Keratinocyte (primary cell): Measurements from ENCODE around the gene ITSN1. TPM values are rescaled to one million over a fixed set of nuclear protein-coding genes. Genes with fewer than 3 reads are reported as not detected.

ENCODE experiments used
- DNase-seq: peaks from one replicate; pipeline ENCODE4 v3.0.0-alpha.2; 2011; ENCODE audit warnings: low read depth, missing footprints, low spot score
- FAIRE-seq: peaks from 2 replicates; lab custom pipeline; 2011; peaks lifted over from hg19 to GRCh38; lab: Jason Lieb, UNC
- H2AFZ ChIP-seq: 2 replicates; pipeline ENCODE4 v1.6.0; 2012; ENCODE audit warnings: low read length, control low read depth, inconsistent platforms; ENCODE audit not compliant: control insufficient read depth
- H3K27ac ChIP-seq: 2 replicates; pipeline ENCODE4 v1.5.1; 2011; ENCODE audit warnings: low read length; ENCODE audit not compliant: control insufficient read depth, insufficient read depth
- H3K27me3 ChIP-seq: 3 replicates; pipeline ENCODE4 v1.6.0; 2011; ENCODE audit warnings: low read length; ENCODE audit not compliant: control insufficient read depth, insufficient read depth; ENCODE audit errors: extremely low read depth
- H3K36me3 ChIP-seq, 2 experiments: 2 replicates in 1 of 2; 3 replicates in 1 of 2; pipeline ENCODE4 v1.5.1; 2011; ENCODE audit warnings: low read length in 2 of 2, mild to moderate bottlenecking in 1 of 2; ENCODE audit not compliant: control insufficient read depth in 2 of 2, insufficient read depth in 2 of 2; ENCODE audit errors: extremely low read depth in 1 of 2
- H3K4me1 ChIP-seq: 3 replicates; pipeline ENCODE4 v1.5.1; 2011; ENCODE audit warnings: low read length; ENCODE audit not compliant: control insufficient read depth, insufficient read depth; ENCODE audit errors: extremely low read depth
- H3K4me2 ChIP-seq: 3 replicates; pipeline ENCODE4 v1.6.0; 2011; ENCODE audit warnings: low read depth, low read length; ENCODE audit not compliant: control insufficient read depth, insufficient read depth; ENCODE audit errors: extremely low read depth
- H3K4me3 ChIP-seq, 3 experiments: fragments of 200-600 bp in 1 of 3; sonication (generic) in 1 of 3; 2 replicates in 2 of 3; 3 replicates in 1 of 3; pipeline ENCODE4 v1.5.1; 2011 to 2016; ENCODE audit warnings: low read length in 3 of 3, mild to moderate bottlenecking in 3 of 3, control low read depth in 2 of 3, inconsistent platforms in 1 of 3, low read depth in 1 of 3, mixed read lengths in 1 of 3, mixed run types in 1 of 3, moderate library complexity in 1 of 3; ENCODE audit not compliant: control insufficient read depth in 2 of 3, insufficient read depth in 2 of 3; ENCODE audit errors: extremely low read depth in 1 of 3
- H3K79me2 ChIP-seq: 2 replicates; pipeline ENCODE4 v1.6.0; 2012; ENCODE audit warnings: low read length; ENCODE audit not compliant: control insufficient read depth, insufficient read depth
- H3K9ac ChIP-seq: 3 replicates; pipeline ENCODE4 v1.6.0; 2011; ENCODE audit warnings: low read length; ENCODE audit not compliant: control insufficient read depth, insufficient read depth; ENCODE audit errors: extremely low read depth
- H3K9me1 ChIP-seq: 3 replicates; pipeline ENCODE4 v1.6.0; 2011; ENCODE audit warnings: low read length; ENCODE audit not compliant: control insufficient read depth, insufficient read depth; ENCODE audit errors: extremely low read depth
- H3K9me3 ChIP-seq: 2 replicates; pipeline ENCODE4 v1.5.1; 2012; ENCODE audit warnings: low read depth, low read length; ENCODE audit not compliant: control insufficient read depth
- H4K20me1 ChIP-seq: 3 replicates; pipeline ENCODE4 v1.6.0; 2011; ENCODE audit warnings: low read length; ENCODE audit not compliant: control insufficient read depth, insufficient read depth; ENCODE audit errors: extremely low read depth
- CTCF ChIP-seq, 3 experiments: IDR thresholded peaks in 1 of 3; conservative IDR thresholded peaks in 1 of 3; optimal IDR thresholded peaks in 1 of 3; 2 replicates in 2 of 3; 3 replicates in 1 of 3; pipeline versions ENCODE3 to v1.5.1; 2011; ENCODE audit warnings: low read length in 3 of 3, mild to moderate bottlenecking in 3 of 3, moderate library complexity in 2 of 3, control low read depth in 1 of 3, inconsistent platforms in 1 of 3; ENCODE audit not compliant: insufficient read depth in 2 of 3; ENCODE audit errors: extremely low read depth in 1 of 3
- EZH2 ChIP-seq: IDR thresholded peaks from one replicate; pipeline ENCODE4 v1.6.1; 2012; ENCODE audit warnings: inconsistent platforms, mild to moderate bottlenecking, low read length, moderate library complexity
- dilution Hi-C: fragments of 300-500 bp; cut with MboI; formaldehyde crosslinking; loops from one replicate; pipeline ENCODE4 v1.7.0; 2020; ENCODE audit warnings: low sequenced_read_pairs; ENCODE audit not compliant: extremely low pct_ligation_motif_present
- polyA plus RNA-seq, 5 experiments: library from polyadenylated mRNA; depleted of rRNA in 3 of 5; stranded (reverse) in 3 of 5; stranded (forward) in 1 of 5; unstranded in 1 of 5; fragments of >200 nt; gene quantifications; 1 replicate in 1 of 5; 2 replicates in 3 of 5; 3 replicates in 1 of 5; pipeline versions ENCODE4 v1.2.1 to v1.2.3, GENCODE V29; 2011 to 2012; ENCODE audit warnings: missing spikeins in 2 of 5, low read depth in 1 of 5, low replicate concordance in 1 of 5

Gene ITSN1
- polyA plus RNA-seq, 1 donor (not counting 4 experiments of a cell fraction or from before 2014, with no cell fraction given): 34.3 TPM

GRCh38 chr21:33769057-33769456 lies 126.8 kb downstream of the ITSN1 start:
- Histone ChIP-seq H3K27me3 (no peaks in the 10 kb centered on the region), H4K20me1 (no peaks in the 10 kb centered on the region), H3K79me2 (no peaks in the 10 kb centered on the region), H3K36me3 (peaks cover 12 to 19% of the 10 kb centered on the region in 2 experiments), H3K9me3 (no peaks in the 10 kb centered on the region), H3K27ac (no peak overlapping the region), H2AFZ (no peak overlapping the region), H3K4me3 (no peak overlapping the region), H3K4me2 (no peak overlapping the region), H3K9me1 (no peaks in the 10 kb centered on the region), H3K4me1 (no peaks in the 10 kb centered on the region), H3K9ac (no peak overlapping the region)
- DNase-seq: no peak
- FAIRE-seq: no peak
- TF ChIP-seq CTCF (optimal IDR thresholded peaks at IDR 0.05 in 1 of 3, IDR thresholded peaks at IDR 0.05 in 1 of 3, conservative IDR thresholded peaks at IDR 0.05 in 1 of 3; ENCODE audit: extremely low read depth in 1 of 3, insufficient read depth in 2 of 3, low read length in 3 of 3) (no peak), EZH2 (no peak)
- dilution Hi-C loops: no loop called here

DNA sequence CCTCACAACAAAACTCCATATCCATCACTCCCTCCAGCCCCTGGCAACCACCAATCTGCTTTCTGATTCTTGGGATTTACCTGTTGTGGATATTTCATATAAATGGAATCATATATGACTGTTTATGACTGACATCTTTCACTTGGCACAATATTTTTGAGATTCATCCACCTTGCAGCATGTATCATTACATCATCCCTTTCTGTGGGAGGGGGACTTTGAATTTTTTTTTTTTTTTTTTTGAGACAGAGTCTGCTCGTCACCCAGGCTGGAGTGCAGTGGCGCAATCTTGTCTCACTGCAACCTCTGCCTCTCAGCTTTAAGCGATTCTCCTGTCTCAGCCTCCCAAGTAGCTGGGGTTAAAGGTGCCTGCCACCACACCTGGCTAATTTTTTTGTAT lies 128.2 kb downstream of the ITSN1 start:
- FAIRE-seq (no peak), DNase-seq (no peak)
- Histone ChIP-seq H3K4me1 (no peaks in the 10 kb centered on the region), H2AFZ (no peak overlapping the region), H3K9me1 (no peaks in the 10 kb centered on the region), H4K20me1 (no peaks in the 10 kb centered on the region), H3K9ac (no peak overlapping the region), H3K4me2 (no peak overlapping the region), H3K9me3 (no peaks in the 10 kb centered on the region), H3K27me3 (no peaks in the 10 kb centered on the region), H3K4me3 (no peak overlapping the region), H3K79me2 (no peaks in the 10 kb centered on the region), H3K36me3 (peaks cover 12 to 21% of the 10 kb centered on the region in 2 experiments), H3K27ac (no peak overlapping the region)
- dilution Hi-C loops: no loop called here
- no peak for TF ChIP-seq CTCF (optimal IDR thresholded peaks at IDR 0.05 in 1 of 3, IDR thresholded peaks at IDR 0.05 in 1 of 3, conservative IDR thresholded peaks at IDR 0.05 in 1 of 3; ENCODE audit: extremely low read depth in 1 of 3, insufficient read depth in 2 of 3, low read length in 3 of 3)
- no peak for TF ChIP-seq EZH2
